ENCODE data around the gene ALG1.
"Not testable (repeated sequence)": the region's sequence is repeated elsewhere in the genome, so short reads cannot be mapped to it uniquely, and the experiment has no call there.

DNA sequence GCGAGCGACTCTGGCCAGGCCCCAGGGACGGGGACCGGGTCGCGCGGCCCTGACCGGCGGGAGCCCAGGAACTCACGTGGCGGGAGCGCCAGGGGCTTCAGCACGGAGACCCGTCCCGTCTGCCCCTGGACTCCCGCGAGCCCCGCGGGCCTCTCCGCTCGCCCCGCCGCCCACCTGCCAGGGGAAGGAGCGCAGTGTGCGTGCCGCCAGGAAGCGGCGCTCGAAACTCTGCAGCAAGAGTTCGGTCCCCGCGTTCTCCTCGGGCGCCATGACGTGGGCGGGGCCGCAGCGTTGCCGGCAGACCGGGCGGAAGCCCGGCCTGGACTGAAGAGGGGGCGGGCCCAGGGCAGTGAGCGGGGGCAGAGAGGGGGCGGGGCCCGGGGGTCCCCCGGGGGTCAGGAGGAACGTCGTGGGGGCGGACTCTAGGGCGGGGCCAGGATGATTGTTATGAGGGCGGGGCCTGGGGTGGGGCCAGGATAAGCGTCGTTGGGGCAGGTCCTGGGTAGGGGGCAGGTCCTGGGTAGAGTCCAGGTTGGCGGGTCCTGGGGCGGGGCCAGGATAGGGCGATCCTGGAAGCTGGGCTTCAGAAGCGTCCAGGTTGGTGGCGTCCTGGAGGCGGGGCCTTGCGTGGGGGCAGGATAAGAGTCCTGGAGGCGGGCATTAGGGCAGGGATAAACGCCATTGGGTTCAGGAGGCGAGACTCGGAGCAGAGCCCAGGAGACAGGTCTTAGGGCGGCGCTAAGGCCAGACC is 26.0 kb downstream of the ALG1 start, which contains the start of gene EEF2KMT:
- TF ChIP-seq, protein P1, sequence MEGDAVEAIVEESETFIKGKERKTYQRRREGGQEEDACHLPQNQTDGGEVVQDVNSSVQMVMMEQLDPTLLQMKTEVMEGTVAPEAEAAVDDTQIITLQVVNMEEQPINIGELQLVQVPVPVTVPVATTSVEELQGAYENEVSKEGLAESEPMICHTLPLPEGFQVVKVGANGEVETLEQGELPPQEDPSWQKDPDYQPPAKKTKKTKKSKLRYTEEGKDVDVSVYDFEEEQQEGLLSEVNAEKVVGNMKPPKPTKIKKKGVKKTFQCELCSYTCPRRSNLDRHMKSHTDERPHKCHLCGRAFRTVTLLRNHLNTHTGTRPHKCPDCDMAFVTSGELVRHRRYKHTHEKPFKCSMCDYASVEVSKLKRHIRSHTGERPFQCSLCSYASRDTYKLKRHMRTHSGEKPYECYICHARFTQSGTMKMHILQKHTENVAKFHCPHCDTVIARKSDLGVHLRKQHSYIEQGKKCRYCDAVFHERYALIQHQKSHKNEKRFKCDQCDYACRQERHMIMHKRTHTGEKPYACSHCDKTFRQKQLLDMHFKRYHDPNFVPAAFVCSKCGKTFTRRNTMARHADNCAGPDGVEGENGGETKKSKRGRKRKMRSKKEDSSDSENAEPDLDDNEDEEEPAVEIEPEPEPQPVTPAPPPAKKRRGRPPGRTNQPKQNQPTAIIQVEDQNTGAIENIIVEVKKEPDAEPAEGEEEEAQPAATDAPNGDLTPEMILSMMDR (IDR thresholded peaks at IDR 0.05): not testable (repeated sequence)
- TF ChIP-seq POLR2A (IDR thresholded peaks at IDR 0.05): not testable (repeated sequence)

Data from thyroid gland (tissue), 4 donors.